PC-3 (cell line): Measurements from ENCODE around the gene ZC3H7A. TPM values are rescaled to one million over a fixed set of nuclear protein-coding genes. Genes with fewer than 3 reads are reported as not detected.
A peak's percentile ranks its signal among the peaks of the same experiment; 100 is the strongest.

Experiments
- ATAC-seq: fragments of 200-7000 bp; cut with Tn5 transposase; 2 replicates; pipeline ENCODE4 v1.9.1; 2020; ENCODE audit warnings: mild to moderate bottlenecking, moderate library complexity
- BruUV-seq: library from RNA; stranded (reverse); fragments of 400-500 nt; replicated peaks from 2 replicates; lab custom pipeline; 2021; lab: Mats Ljungman, UMichigan
- CTCF ChIA-PET: fragments of 300-600 bp; sonication (Branson Sonifier 250); formaldehyde crosslinking; loops from one replicate; lab custom pipeline; 2022; ENCODE audit warnings: antibody characterized with exemption; lab: Charles Lee
- POLR2A ChIA-PET: fragments of 300-600 bp; sonication (Branson Sonifier 250); formaldehyde crosslinking; loops from one replicate; lab custom pipeline; 2022; ENCODE audit warnings: antibody characterized with exemption; ENCODE audit not compliant: unreplicated experiment; lab: Charles Lee
- DNase-seq: peaks from one replicate; pipeline ENCODE4 v3.0.0-alpha.2; 2015
- H2AFZ ChIP-seq: fragments of 300-600 bp; sonication (generic); 2 replicates; pipeline ENCODE4 v1.6.0; 2016; ENCODE audit warnings: antibody characterized with exemption, low read length
- H3F3A ChIP-seq: fragments of 300-600 bp; sonication (generic); one replicate; pipeline ENCODE4 v1.6.0; 2017; ENCODE audit warnings: antibody characterized with exemption, low read length, control low read depth, mild to moderate bottlenecking; ENCODE audit not compliant: unreplicated experiment
- H3K27ac ChIP-seq: fragments of 300-600 bp; sonication (generic); 2 replicates; pipeline ENCODE4 v1.5.1; 2016; ENCODE audit warnings: mild to moderate bottlenecking, low read length
- H3K27me3 ChIP-seq: fragments of 300-600 bp; sonication (generic); 2 replicates; pipeline ENCODE4 v1.6.1; 2016; ENCODE audit warnings: low read length, mixed read lengths
- H3K36me3 ChIP-seq: fragments of 300-600 bp; sonication (generic); 2 replicates; pipeline ENCODE4 v1.6.1; 2016; ENCODE audit warnings: low read depth, mixed run types, low read length, mixed read lengths
- H3K4me1 ChIP-seq: fragments of 300-600 bp; sonication (generic); 2 replicates; pipeline ENCODE4 v1.5.1; 2016; ENCODE audit warnings: low read length; ENCODE audit not compliant: insufficient read depth
- H3K4me2 ChIP-seq: fragments of 300-600 bp; sonication (generic); 2 replicates; pipeline ENCODE4 v1.6.0; 2016; ENCODE audit warnings: low read length
- H3K4me3 ChIP-seq: fragments of 300-600 bp; sonication (generic); 2 replicates; pipeline ENCODE4 v1.5.1; 2016; ENCODE audit warnings: mild to moderate bottlenecking, low read length, mixed read lengths
- H3K79me2 ChIP-seq: fragments of 300-600 bp; sonication (generic); 2 replicates; pipeline ENCODE4 v1.6.1; 2017; ENCODE audit warnings: low read length, mixed read lengths
- H3K9ac ChIP-seq: fragments of 300-600 bp; sonication (generic); 2 replicates; pipeline ENCODE4 v1.6.0; 2016; ENCODE audit warnings: mild to moderate bottlenecking, low read length
- H3K9me2 ChIP-seq: fragments of 300-600 bp; sonication (generic); replicated peaks from 2 replicates; pipeline ENCODE4 v1.6.1; 2016; ENCODE audit warnings: mixed run types, low read length, mixed read lengths
- H3K9me3 ChIP-seq: fragments of 300-600 bp; sonication (generic); 2 replicates; pipeline ENCODE4 v1.6.1; 2016; ENCODE audit warnings: low read length, mixed read lengths
- H4K20me1 ChIP-seq: fragments of 300-600 bp; sonication (generic); 2 replicates; pipeline ENCODE4 v1.6.1; 2016; ENCODE audit warnings: low read length, mixed read lengths
- EZH2 ChIP-seq: fragments of 300-600 bp; sonication (generic); IDR thresholded peaks from one replicate; pipeline ENCODE4 v1.6.1; 2017; ENCODE audit warnings: antibody characterized with exemption, mild to moderate bottlenecking, low read length; ENCODE audit not compliant: unreplicated experiment
- EZH2phosphoT487 ChIP-seq: fragments of 300-600 bp; sonication (generic); IDR thresholded peaks from 2 replicates; pipeline ENCODE4 v1.6.1; 2018; ENCODE audit warnings: mild to moderate bottlenecking, antibody characterized with exemption, low read length, borderline replicate concordance
- intact Hi-C: fragments of 100-400 bp; cut with micrococcal nuclease; formaldehyde crosslinking; loops from 2 replicates; pipeline ENCODE4 v1.9.0; 2023
- total RNA-seq: library from RNA; depleted of rRNA; stranded (reverse); fragments of >200 nt; gene quantifications from 2 replicates; pipeline ENCODE4 v1.2.3, GENCODE V29; 2014; rRNA removed
- TF ChIP-seq, protein P1 (sequence below): fragments of 300-600 bp; sonication (generic); conservative IDR thresholded peaks from 2 replicates; pipeline ENCODE4 v1.5.1; 2017; ENCODE audit warnings: antibody characterized with exemption, low read depth, mild to moderate bottlenecking, low read length

The ZC3H7A gene
- total RNA-seq, 1 experiment from 2014 or later: 21.2 TPM

DNA sequence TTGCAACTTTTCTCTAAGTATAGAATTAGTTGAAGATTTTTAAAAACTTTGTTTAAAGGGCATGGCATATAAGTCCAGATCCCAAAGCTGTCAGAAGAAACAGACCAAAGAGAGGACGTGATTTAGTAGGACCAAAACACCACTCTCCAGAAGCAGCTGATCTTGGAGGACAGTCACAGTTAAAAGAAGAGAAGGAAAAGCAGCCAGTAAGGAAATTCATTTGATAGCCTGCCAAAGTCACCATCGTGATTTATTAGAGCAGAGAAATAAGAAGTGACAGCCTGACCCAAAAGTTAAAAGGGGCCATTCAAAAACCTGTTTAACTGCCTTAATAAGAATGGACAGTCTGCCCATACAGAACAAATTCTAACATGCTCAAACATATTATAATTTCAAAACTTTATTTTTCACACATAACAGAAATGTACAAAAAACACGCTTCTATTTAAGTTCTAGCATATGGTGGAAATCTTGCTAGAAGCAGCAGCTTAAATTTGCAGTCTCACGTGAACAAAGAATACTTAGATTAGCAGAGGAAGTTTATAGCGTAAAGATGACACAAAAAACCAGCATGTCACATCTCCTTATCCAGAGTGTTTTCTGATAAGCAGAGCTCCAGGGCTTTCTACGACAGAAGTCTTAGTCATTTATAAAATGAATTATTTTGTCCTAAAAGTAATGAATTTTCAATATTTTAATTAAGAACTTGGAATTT is 91.6 kb downstream of the ZC3H7A start:
- ATAC-seq: no peak
- intact Hi-C loops: no loop called here
- ChIA-PET POLR2A (no interaction called here), CTCF (interaction anchor here (0.5 kb wide), 1 partner anchor 298 kb away, joined by 3 read pairs; no protein-coding TSS in a partner anchor)
- Histone ChIP-seq H3F3A (no peaks in the 10 kb centered on the region), H2AFZ (no peak overlapping the region), H3K9me3 (no peaks in the 10 kb centered on the region), H3K9ac (no peak overlapping the region), H3K4me1 (peaks cover 9% of the 10 kb centered on the region; the same call in 1 of the 2 replicates), H3K4me3 (no peak overlapping the region), H4K20me1 (no peaks in the 10 kb centered on the region), H3K27me3 (no peaks in the 10 kb centered on the region), H3K36me3 (no peaks in the 10 kb centered on the region; the same call in 1 of the 2 replicates), H3K27ac (no peak overlapping the region), H3K79me2 (no peaks in the 10 kb centered on the region), H3K9me2 (no peaks in the 10 kb centered on the region), H3K4me2 (no peak overlapping the region)
- no peak for DNase-seq
- TF ChIP-seq EZH2phosphoT487 (no peak), EZH2 (no peak)
- TF ChIP-seq, protein P1, sequence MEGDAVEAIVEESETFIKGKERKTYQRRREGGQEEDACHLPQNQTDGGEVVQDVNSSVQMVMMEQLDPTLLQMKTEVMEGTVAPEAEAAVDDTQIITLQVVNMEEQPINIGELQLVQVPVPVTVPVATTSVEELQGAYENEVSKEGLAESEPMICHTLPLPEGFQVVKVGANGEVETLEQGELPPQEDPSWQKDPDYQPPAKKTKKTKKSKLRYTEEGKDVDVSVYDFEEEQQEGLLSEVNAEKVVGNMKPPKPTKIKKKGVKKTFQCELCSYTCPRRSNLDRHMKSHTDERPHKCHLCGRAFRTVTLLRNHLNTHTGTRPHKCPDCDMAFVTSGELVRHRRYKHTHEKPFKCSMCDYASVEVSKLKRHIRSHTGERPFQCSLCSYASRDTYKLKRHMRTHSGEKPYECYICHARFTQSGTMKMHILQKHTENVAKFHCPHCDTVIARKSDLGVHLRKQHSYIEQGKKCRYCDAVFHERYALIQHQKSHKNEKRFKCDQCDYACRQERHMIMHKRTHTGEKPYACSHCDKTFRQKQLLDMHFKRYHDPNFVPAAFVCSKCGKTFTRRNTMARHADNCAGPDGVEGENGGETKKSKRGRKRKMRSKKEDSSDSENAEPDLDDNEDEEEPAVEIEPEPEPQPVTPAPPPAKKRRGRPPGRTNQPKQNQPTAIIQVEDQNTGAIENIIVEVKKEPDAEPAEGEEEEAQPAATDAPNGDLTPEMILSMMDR: no peak
- TSS peak; percentile 9 for BruUV-seq

Other genes starting within 250 kb of the ZC3H7A start
- gene LITAF, start 210.3 kb downstream of the ZC3H7A start, total RNA-seq: 12.8 and 13.1 TPM in 2 replicates
- gene SNN, start 128.8 kb downstream of the ZC3H7A start, total RNA-seq: 4.3 and 5.4 TPM in 2 replicates
- gene TXNDC11, start 54.4 kb downstream of the ZC3H7A start, total RNA-seq: 20.2 and 26.6 TPM in 2 replicates
- 75.9 and 105 TPM in 2 replicates for gene RSL1D1, start 54.3 kb upstream of the ZC3H7A start, total RNA-seq
- gene GSPT1, start 118.7 kb upstream of the ZC3H7A start, total RNA-seq: 67.9 and 84.0 TPM in 2 replicates
- gene NPIPB2, start 144.8 kb upstream of the ZC3H7A start, total RNA-seq: 2.4 and 2.8 TPM in 2 replicates
- not detected in 2 replicates for gene TNFRSF17, start 168.0 kb upstream of the ZC3H7A start, total RNA-seq
- 5.2 and 10.5 TPM in 2 replicates for gene SNX29, start 179.5 kb upstream of the ZC3H7A start, total RNA-seq